GM19467 (cell line): ENCODE results near the gene CCDC192.
"Not testable (repeated sequence)": the region's sequence is repeated elsewhere in the genome, so short reads cannot be mapped to it uniquely, and the experiment has no call there.

Experiments
- ATAC-seq: cut with Tn5 transposase; IDR thresholded peaks from one replicate; pipeline ENCODE4 v1.9.1; 2021; ENCODE audit warnings: mild to moderate bottlenecking, moderate library complexity; ENCODE audit not compliant: unreplicated experiment

CCDC192 gene

DNA sequence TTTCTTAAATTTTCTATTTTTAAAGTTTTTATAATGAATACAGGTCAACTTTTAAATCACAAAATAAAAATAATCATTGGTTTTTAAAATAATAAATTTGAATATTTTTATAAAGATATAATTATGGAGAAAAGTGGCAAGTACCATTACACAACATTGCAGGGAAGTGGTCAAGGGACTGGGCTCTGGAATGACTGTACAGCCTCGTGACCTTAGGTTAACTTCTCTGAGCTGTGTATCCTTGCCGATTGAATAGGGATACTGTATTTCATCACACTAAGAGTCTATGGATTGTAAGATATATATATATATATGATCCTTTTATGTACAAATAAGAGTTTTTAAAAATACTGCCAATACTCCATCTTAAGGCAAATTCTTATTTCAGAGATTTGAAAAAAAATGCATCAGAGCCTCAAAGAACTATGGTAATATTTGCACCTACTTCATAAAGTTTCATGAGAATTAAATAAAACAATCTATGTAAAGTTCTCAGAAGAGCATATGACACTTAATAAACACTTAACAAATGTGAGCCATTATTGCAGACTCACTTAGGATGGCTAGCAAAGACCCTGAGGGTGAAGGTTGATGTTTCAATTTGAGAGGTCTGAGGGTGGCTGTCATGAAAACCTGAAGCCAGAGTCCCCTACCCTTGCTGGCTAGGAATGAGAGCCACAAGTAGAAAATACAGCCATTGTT is 136.5 kb downstream of the CCDC192 start:
- ATAC-seq: peak; percentile 49

DNA sequence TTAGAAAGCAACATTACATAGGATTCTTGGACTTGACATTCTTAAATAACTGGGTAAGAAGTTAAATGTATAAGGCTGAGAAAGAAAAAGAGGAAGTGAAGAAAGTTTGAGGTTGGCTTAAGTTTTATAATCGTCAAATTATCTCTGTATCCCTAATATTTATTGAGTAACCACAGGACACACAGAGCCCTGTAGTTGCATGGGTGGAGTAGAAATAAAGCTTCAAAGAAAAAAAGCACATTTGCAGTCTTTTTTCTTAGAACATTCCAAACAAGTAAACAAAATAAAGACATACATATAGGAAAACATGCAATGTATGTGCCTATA is 137.0 kb downstream of the CCDC192 start:
- ATAC-seq: peak; percentile 57

DNA sequence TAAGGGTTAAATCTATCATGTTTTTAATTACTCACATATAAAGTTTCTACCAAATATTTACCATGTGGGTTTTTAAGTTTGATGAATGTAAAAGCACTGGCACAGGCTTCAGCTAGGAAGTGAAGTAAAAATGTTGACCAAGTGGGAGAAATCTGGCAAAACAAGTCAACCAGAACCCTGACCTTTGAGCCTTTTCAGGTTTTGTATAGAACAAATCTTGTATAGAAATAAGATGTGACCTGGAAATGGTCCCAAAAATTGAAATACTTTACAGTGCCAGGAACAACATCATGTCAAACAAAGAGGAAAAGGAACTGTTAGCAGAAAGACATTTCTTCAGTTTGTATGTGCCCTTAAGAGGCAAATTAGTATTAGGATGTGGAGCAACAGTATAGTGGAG is 137.6 kb downstream of the CCDC192 start:
- no peak for ATAC-seq

DNA sequence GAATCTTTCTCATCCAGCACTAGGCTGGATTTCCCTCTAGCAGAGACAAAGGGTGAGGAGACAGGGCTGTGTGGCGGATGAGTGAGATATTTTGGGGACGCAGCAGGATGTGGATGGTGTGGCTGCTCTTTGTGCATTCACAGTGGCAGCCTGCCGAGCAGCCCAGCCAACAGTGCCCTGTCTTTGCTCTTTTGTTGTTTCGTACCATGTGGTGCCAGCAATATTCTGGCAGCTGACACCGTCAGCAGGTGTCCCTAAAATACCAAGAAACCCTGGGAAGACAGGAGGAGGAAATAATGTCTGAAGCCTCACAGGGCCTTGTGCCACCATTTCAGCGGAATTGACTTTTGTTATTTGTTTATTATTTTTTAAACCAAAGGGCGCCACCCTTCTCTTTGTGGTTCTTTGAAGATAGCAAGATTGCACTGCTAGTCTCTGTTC is 141.4 kb downstream of the CCDC192 start:
- no peak for ATAC-seq

DNA sequence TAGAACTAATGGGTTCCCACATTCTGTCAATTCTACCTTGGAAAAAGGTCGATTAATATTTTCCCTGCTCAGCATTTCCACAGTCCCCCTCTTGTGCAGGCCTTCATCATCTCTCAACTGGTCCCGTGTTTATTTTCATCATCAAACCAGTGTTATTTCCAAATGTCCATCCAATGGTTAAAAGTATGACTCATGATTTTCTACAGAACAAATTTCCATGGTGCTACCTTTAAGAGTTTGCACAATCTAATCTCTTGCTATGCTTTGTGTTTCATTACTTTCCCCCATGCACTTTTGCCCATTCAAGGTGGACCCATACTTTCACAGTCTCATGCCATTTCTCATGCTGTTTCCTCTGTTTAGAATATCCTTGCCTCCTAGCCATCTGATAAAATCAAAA is 143.7 kb downstream of the CCDC192 start:
- ATAC-seq: no peak

DNA sequence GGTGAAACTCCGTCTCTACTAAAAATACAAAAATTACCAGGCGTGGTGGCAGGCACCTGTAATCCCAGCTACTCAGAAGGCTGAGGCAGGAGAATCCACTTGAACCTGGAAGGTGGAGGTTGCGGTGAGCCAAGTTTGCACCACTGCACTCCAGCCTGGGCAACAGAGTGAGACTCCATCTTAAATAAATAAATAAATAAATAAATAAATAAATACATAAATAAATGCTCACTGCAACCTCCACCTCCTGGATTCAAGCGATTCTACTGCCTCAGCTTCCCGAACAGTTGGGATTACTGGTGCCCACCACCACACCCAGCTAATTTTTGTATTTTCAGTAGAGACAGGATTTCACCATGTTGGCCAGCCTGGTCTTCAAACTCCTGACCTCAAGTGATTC is 144.4 kb downstream of the CCDC192 start:
- not testable (repeated sequence) for ATAC-seq

DNA sequence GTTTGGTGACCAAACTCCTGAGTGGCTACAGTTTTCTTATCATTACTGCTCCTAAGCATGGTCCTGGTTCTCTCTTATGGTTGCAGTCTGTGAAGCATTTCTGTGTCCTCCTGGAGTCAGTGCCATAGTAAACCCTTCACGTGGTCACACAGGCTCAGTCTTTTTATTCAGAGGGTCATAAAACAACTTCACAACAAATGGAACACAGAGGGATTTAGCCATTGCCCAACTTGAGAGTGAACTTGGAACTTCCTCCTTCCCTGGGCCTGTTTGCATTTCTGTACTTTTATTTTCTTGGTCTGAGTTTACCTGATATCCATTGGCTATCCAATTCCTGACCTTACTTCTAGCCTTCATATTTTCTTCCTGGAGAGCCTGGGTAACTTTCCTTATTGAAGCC is 144.9 kb downstream of the CCDC192 start:
- no peak for ATAC-seq

DNA sequence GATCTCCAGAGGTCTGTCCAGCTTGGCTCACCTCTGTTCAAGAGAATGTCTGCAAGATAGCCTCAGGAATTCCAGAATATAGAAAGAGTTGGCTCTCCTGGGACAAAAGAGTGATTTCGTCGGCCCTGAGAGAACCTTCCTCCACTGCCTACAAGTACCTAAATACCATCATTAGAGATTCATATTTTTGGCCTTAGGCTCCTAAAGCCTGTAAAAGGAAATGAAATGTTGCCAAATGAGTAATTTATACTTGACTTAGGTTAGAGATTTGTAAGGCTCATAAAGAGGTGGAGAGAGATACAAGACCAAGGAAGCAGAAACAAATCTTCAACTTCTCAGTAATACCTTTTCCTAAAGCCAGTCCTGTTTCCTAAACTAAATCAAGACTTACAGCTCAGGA is 146.2 kb downstream of the CCDC192 start:
- no peak for ATAC-seq

DNA sequence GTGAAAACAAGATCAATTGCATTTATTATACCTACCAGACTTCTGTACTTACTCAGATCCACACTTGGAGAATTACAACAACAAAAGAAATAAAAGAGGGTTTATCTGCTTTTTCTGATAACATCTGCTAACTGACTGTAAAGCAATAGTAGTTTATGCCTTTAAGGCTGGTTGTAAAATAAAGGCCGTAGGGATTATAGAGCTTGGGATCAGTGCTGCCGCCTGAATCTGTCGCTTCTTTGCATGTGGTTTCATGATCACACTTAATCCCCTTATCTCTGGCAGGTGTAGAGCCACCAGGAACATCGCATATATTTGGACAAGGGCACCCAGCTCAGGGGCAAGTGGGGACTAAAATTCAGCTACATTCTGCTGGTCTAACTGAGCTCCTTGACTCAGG is 146.7 kb downstream of the CCDC192 start:
- ATAC-seq: no peak

DNA sequence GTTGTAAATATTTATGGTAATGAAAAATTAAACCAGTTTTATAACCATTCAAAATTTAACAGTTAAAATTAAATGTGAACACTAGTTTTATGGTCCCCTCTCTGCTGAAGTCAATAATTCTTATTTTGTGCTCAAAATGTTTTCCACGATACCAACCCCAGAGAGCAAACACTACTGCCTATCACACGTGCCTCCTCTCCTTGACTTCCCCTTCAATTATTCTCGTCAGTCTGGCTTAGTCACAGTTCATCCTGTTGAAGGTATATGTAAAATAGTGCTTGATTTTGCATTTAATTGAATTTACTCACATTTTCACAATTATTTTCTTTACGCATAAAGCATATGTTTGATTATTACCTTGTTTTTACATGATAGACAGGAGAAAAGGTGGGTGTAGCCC is 148.8 kb downstream of the CCDC192 start:
- no peak for ATAC-seq

DNA sequence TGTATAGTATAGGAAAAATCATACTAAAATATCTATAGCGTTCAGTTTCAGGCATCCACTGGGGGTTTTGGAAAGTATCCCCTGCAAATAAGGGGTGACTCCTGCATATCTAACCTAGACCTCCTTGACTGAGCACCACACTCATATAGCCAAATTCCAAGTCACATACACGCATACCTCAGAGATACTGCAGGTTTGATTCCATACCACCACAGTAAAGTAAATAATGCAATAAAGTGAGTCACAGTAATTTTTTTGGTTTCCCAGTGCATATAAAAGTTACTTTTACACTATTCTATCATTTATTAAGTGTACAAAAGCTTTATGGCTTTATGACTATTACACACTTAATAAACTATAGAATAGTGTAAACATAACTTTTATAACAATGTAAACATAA is 151.3 kb downstream of the CCDC192 start:
- ATAC-seq: no peak

DNA sequence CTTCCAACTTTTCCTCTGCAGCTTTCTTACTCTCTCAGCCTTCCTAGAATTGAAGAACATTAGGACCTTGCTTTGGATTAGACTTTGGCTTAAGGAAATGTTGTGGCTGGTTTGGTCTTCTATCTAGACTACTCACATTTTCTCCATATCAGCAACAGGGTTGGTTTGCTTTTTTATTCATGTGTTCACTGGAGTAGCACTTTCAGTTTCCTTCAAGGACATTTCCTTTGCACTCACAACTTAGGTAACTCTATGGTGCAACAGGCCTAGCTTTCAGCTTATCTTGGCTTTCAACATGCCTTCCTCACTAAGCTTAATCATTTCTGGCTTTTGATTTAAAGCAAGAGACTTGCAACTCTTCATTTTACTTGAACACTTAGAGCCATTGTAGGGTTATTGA is 153.1 kb downstream of the CCDC192 start:
- ATAC-seq: peak; percentile 93

DNA sequence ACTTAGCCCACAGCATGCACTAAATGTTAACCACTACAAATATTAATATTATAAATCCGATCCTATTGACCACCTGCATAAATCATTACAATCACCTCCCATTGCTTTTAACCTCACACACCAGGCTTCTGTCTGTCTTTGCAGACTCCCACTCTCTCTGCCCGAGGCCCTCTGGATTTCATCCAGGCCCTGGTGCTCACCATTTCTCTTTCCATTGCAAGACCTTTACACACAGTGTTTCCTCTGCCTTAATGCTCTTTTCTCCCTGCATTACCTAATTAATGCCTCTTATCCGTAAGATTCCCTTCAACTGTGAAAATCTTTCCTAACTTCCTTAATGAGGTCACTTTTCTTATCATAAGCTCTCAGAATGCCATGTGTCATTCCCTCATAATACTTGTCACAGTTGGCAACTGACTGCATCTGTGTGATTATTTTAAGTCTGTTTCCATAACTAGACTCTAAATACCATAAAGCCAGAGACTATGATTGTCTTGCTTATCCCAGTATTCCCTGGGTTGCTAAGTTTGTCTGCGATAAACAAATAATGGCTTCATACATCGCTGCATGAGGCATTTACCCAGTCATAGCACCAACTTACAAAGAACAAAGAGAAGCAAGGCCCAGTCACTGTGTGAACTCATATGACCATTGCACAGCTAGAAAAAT is 155.1 kb downstream of the CCDC192 start:
- no peak for ATAC-seq

DNA sequence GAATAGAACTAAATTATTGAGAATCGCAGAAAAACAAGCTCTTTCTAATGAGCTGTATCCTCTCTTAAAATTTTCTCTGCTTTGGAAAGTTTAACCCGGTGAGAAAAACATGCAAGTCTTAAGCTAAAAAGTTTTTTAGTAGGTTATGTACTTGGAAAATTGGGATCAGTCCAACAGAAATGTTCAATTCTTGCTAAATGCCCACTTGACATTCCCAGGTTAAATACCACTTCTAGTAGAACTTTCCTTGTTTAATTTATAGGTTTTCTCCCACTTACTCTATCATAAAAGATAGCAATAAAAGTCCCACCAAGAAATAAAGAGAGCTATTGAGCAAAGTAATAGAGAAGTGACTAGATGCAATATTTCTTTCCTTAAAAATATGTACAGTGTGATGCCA is 157.1 kb downstream of the CCDC192 start:
- no peak for ATAC-seq

DNA sequence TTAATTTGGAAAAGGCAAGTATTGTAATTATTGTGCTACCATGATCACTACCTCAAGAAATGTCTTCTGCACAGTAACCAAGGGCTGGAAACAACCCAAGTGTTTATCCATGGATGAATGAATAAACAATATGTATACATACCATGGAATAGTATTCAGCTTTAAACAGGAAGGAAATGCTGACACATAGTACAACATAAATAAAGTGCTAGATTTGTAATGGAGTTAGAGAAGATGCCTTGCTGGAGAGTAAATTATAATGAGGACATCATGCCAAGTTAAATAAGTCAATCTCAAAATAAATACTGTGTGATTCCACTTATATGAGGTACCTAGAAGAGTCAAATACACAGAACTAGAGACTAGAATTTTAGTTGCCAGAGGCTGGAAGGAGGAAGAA is 160.0 kb downstream of the CCDC192 start:
- ATAC-seq: no peak

DNA sequence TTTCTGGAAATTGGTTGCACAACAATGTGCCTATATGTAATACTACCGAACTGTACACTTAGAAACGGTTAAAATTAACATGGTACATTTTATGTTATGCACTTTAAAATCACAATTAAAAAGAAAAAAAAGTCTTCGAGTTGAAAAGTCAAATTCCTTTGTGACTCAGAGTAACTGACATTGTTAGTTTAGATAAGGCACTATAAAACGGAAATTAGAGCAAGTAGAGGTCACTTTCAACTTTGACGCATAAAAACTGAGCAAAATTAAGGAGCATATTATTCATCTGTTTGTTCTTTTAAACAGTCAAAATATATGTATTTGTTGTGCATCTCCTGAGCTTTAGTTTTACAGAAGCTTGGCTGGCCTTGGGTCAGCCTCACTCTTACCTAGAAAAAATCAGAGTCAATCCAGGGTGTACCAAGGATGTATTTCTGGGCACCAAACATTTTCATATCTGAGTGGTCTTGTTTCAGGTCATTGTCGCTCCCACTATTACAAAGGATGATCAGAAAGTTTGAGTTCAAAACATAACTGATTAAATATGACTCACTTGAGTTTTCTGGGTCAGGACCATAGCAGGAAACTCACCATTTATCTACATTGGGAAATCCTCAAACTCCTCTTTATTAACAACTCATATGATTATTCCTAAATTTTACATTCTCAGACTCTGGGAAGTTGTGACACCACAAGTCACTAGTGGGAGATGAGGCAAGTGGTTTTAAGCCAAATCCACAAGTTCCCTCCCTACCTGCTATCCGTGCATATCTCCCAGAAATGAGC is 160.6 kb downstream of the CCDC192 start:
- no peak for ATAC-seq

DNA sequence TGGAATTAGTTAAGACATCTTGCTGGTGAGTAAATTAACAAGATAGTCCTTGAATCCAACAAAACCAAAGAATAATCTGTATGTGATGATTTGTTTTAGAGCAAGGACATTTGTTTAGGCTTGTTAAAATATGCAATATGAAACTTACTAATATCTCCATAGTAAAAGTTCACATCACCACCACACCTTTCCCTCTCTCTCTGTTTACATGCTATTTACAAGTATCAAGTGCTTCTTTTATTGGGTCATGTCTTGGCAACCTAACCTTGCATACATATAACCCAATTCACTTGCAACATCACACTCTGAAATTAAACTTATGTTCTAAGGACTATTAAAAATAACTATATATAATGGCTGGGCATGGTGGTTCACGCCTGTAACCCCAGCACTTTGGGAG is 161.3 kb downstream of the CCDC192 start:
- ATAC-seq: no peak

DNA sequence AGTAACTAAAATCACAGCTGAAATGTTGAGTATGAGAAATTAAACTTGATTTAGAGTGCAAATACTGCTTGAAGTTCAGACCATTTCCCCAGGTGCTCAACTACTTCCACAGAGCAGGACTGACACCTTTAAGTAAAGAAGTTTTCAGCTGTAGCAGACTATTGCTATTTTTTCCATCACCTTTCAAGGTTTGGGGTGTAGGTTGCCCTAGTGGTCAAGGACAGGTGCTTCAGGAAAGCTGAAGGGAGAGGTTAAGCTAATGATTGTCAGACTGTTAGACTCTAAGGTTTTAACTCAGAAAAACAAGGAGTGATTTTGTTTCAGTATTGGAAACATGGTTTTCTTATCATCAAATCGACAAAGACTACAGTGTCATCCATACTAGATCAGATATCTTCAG is 162.1 kb downstream of the CCDC192 start:
- no peak for ATAC-seq

DNA sequence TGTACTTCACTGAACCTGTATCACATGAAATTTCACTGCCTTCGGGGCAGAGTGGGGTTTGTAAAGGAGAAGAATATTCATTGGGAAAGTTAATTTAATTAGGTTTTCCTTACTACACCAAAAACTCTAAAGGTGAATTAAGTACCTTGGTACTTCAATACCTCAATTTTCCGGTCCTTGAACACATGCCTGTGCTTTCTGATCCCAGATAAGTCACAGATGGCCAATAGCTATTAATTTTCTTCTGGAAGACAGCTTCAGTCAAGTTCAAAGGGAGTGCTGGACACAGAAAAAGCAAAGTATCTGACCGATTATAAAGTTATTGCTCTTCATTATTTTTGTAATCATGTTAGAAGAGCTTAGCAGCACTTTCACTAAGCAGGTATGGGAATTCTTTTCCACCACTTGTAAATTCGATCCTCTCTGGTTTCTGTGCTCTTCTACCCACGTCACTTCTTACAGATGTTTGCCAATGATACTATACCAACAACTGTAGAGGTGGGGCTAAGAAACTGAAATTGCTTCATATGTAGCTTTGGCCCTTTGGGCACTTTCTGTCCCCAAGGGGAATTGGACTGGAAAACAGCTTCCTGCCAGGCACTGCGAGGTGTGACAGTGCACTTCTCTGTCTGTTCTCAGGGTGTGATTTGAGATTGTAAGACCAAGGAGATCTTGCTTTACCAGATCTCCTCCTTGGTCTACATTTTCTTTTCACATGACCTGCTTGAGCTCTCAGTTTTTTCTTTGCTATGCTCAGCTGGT is 164.0 kb downstream of the CCDC192 start:
- ATAC-seq: peak; percentile 59

DNA sequence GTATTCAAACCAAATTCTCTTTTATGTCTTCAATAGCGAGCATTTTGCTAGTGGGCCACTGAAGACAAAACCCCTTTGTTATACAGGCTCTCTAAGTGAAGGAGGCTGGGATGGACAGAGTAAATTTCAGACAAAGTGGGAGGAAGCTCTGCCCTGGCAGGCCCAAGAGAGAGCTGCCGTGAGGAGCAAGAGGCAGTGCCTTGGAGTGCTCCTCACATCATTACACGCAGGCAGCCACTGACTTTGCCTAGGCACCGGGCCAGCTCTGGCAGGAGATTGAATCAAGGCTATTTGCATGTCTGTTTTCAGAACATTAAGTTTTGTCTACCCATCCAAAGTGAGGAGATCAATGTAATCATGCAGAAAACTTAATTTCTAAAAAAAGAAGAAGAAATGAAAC is 167.7 kb downstream of the CCDC192 start:
- ATAC-seq: peak; percentile 43

DNA sequence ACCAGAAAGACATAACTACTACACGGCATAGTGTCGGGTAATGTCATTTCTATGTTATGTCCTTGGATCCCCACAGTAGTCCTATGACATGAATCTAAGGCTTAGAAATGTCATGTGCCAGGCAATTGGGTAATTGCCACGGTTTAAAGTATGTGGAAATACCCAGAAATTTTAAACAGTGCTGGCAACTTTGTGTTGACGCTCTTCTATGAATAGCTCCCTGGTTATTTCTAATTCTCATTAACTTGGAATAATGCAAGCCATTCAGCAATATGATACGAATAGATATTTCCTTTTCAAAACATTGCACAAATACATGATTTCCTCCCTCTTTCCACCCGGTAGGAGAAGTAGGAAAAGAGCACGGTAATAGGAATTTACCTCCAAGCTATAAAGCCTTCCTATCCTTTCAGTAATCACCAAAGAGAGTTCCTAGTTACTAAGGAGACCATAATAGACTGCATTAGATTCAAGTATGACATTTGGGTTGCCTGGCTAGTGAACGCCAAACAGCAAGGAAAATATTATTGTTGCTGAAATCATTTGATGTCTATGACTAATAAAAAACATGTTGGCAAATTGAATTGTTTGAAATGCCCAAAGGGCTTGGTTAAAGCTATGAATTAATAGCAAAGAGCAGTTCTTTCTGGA is 168.4 kb downstream of the CCDC192 start:
- ATAC-seq: no peak
